Measurements from ENCODE around the gene NOXO1. TPM values are rescaled to one million over a fixed set of nuclear protein-coding genes. Genes with fewer than 3 reads are reported as not detected.

The NOXO1 gene
- total and polyA plus RNA-seq, 9 of the 15 experiments (the other 6 are each of a cell fraction or from before 2014, with no cell fraction given) = not detected

DNA sequence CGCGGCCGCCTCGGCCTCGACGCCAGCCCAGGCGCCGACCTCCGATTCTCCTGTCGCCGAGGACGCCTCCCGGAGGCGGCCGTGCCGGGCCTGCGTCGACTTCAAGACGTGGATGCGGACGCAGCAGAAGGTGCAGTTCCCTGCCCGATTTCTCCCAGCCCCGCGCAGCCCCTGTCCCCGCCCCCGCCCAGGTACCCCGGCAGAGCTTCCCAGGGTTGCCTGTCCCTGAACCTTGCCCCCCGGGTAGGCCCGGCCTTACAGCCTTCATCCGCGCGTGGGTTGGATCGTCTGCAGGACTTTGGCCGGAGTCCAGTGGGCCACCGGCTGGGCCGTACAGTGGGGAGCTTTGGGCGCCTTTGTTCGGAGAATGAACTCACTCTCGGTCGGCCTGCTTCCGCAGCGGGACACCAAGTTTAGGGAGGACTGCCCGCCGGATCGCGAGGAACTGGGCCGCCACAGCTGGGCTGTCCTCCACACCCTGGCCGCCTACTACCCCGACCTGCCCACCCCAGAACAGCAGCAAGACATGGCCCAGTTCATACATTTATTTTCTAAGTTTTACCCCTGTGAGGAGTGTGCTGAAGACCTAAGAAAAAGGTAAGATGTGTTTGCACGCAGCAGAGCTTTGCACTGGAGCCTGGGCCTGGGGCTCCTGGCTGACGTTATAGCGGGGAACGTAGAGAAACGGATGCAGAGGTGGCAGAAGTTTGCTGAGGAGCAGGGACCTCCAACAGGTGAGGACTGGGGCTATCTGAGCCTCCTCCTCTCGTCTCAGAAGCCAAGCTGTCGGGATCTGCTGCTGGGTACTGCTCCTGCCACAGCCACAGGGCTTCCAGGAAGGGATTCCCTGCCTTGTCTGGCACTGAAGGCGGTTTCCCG lies 3.3 kb upstream of the NOXO1 start (continued):
- TF ChIP-seq, protein P1, sequence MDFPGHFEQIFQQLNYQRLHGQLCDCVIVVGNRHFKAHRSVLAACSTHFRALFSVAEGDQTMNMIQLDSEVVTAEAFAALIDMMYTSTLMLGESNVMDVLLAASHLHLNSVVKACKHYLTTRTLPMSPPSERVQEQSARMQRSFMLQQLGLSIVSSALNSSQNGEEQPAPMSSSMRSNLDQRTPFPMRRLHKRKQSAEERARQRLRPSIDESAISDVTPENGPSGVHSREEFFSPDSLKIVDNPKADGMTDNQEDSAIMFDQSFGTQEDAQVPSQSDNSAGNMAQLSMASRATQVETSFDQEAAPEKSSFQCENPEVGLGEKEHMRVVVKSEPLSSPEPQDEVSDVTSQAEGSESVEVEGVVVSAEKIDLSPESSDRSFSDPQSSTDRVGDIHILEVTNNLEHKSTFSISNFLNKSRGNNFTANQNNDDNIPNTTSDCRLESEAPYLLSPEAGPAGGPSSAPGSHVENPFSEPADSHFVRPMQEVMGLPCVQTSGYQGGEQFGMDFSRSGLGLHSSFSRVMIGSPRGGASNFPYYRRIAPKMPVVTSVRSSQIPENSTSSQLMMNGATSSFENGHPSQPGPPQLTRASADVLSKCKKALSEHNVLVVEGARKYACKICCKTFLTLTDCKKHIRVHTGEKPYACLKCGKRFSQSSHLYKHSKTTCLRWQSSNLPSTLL (IDR thresholded peaks at IDR 0.05) = no peak
- TF ChIP-seq MED1 (CRISPR knock-in tag; IDR thresholded peaks at IDR 0.05; ENCODE audit: borderline replicate concordance) = 0 out of 2 replicates have a peak, but pooled peaks have one; percentile 35
- TF ChIP-seq ZNF140 (CRISPR knock-in tag; IDR thresholded peaks at IDR 0.05) = no peak
- TF ChIP-seq SIN3A (IDR thresholded peaks at IDR 0.05; ENCODE audit: borderline replicate concordance in 2 of 2, control insufficient read depth in 1 of 2, low read depth in 2 of 2, low read length in 2 of 2) = 0 out of 4 replicates have a peak, but pooled peaks of 1 of the 2 experiments have one; percentile 17
- no peak for TF ChIP-seq NCOA6 (IDR thresholded peaks at IDR 0.05)
- TF ChIP-seq RBFOX2 (IDR thresholded peaks at IDR 0.05; ENCODE audit: low read depth, low read length) = peak; percentile 45
- TF ChIP-seq SNIP1 (IDR thresholded peaks at IDR 0.05; ENCODE audit: low read depth) = no peak
- no peak for TF ChIP-seq ZNF184 (CRISPR knock-in tag; IDR thresholded peaks at IDR 0.05)
- 0 out of 2 replicates have a peak, but pooled peaks have one; percentile 11 for TF ChIP-seq KDM2B (CRISPR knock-in tag; IDR thresholded peaks at IDR 0.05)
- no peak; the same call in 1 of the 2 replicates for TF ChIP-seq ZFX (CRISPR knock-in tag; IDR thresholded peaks at IDR 0.05)
- TF ChIP-seq TEAD1 (CRISPR knock-in tag; IDR thresholded peaks at IDR 0.05) = no peak; a peak in 1 of 4 replicates
- TF ChIP-seq SAP30 (IDR thresholded peaks at IDR 0.05; ENCODE audit: borderline replicate concordance, insufficient read depth, low read depth, low read length, poor library complexity, severe bottlenecking) = peak; percentile 26
- TF ChIP-seq STAT5A (IDR thresholded peaks at IDR 0.05; ENCODE audit: borderline replicate concordance, low read length) = no peak
- TF ChIP-seq, protein P2, sequence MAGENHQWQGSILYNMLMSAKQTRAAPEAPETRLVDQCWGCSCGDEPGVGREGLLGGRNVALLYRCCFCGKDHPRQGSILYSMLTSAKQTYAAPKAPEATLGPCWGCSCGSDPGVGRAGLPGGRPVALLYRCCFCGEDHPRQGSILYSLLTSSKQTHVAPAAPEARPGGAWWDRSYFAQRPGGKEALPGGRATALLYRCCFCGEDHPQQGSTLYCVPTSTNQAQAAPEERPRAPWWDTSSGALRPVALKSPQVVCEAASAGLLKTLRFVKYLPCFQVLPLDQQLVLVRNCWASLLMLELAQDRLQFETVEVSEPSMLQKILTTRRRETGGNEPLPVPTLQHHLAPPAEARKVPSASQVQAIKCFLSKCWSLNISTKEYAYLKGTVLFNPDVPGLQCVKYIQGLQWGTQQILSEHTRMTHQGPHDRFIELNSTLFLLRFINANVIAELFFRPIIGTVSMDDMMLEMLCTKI (IDR thresholded peaks at IDR 0.05; ENCODE audit: partially characterized antibody) = no peak
- 0 out of 2 replicates have a peak, but pooled peaks have one; percentile 4 for TF ChIP-seq FOXJ2 (tag; IDR thresholded peaks at IDR 0.05)
- TF ChIP-seq EP300 (IDR thresholded peaks at IDR 0.05; ENCODE audit: low read length) = no peak
- no peak for TF ChIP-seq PRMT5 (CRISPR knock-in tag; IDR thresholded peaks at IDR 0.05)
- no peak for TF ChIP-seq HNRNPL (IDR thresholded peaks at IDR 0.05; ENCODE audit: low read depth, low read length)
- peak; percentile 75 for TF ChIP-seq ZNF263 (CRISPR knock-in tag; IDR thresholded peaks at IDR 0.05; ENCODE audit: borderline replicate concordance)
- peak; percentile 38; the same call in 1 of the 2 replicates for TF ChIP-seq EGR1 (conservative IDR thresholded peaks at IDR 0.05)
- no peak for TF ChIP-seq TSC22D4 (tag; IDR thresholded peaks at IDR 0.05)
- TF ChIP-seq ZKSCAN1 (IDR thresholded peaks at IDR 0.05; ENCODE audit: low read depth, low read length) = no peak
- TF ChIP-seq, protein P3, sequence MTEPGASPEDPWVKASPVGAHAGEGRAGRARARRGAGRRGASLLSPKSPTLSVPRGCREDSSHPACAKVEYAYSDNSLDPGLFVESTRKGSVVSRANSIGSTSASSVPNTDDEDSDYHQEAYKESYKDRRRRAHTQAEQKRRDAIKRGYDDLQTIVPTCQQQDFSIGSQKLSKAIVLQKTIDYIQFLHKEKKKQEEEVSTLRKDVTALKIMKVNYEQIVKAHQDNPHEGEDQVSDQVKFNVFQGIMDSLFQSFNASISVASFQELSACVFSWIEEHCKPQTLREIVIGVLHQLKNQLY (CRISPR knock-in tag; conservative IDR thresholded peaks at IDR 0.05) = no peak

All from K562 (cell line).